Stimulated activated CD8-positive, alpha-beta memory T cell treated with anti-CD3 and anti-CD28 coated beads, Interleukin-12 subunit alpha, Interleukin-12 subunit beta, amount 100 ng/mL, for 1 hour (primary cell): ENCODE measurements around the gene ACTL6B.

Experiments used
- DNase-seq: peaks from one replicate; pipeline ENCODE4 v3.0.0-alpha.2; 2020; ENCODE audit warnings: low read depth

Gene ACTL6B

GRCh38 chr7:100683659-100684533 lies 27.6 kb upstream of the ACTL6B start:
- no peak for DNase-seq

- DNase-seq, result no peak
Measured at GRCh38 chr7:100682991-100683658, 26.9 kb upstream of the ACTL6B start.

- no peak for DNase-seq
Measured at GRCh38 chr7:100682228-100682741, 26.0 kb upstream of the ACTL6B start.

- DNase-seq, result no peak
Measured at GRCh38 chr7:100681491-100682227, 25.4 kb upstream of the ACTL6B start.

GRCh38 chr7:100680576-100681271 lies 24.5 kb upstream of the ACTL6B start:
- DNase-seq, result no peak

DNA sequence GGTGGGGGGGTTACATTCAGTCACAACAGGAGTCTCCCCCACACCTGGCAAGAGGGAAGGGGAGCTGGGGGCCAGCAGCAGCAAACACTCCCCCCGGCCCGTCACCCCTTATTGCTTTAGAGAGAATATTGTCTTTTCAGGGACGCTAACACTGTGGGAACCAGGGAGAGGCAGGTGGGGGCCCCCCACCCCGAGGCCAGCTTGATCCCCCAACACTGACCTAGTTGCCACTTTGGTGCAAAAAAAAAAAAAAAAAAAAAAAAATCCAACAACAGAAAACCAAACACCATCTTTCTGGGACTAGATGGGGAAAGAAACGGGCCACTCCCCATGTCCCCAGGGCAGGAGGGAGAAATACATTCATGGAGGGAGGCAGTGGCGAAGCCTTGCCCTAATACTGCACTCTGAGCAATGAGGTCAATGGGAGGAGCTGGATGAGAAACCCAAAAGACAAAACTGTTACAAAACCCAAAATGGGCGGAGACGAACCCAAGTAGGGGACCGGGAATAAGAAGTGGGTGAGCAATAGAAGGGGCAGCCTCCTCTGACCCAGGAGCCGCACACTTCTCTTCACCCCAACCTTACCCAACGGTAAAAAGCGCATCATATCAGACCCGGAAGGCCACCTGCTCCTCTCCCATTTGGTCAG lies 23.8 kb upstream of the ACTL6B start:
- no peak for DNase-seq

DNA sequence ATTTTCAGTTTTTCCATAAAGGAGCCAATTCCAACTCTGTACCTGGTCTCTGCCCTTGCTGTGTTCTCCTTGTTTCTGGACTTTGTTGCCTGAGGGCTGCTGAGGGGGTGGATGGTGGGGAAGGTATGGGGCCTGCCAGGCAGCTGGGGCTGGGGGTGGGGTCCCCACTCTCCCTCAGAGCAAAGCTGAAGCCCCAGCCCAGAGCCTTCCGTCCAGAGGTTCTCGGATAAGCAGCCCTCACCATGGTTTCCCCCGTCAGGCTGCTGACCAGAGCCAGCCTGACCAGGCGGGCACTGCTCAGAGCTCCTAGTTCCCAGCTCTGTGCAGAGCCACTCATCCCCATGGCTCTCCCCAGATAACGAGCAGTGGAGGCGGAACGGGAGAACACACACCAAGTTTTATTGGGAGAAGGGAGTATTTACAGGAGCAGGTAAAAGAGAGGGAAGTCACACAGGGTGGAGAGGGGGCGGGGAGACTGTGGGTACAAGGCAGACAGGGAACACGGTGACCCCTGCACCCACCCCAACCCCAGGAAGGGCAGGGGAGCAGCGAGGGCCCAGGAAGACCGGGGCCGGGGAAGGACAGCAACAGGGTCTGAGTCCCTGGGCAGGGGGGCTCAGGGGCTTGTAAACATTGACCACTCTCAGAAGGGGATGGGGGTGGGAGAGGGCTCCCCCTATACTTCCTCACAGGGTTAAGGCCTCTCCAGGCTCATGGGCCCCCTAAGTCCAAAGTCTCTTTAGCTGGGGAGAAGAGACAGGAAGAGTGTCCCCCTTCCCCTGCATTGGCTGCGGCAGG lies 23.1 kb upstream of the ACTL6B start:
- DNase-seq, result no peak

DNA sequence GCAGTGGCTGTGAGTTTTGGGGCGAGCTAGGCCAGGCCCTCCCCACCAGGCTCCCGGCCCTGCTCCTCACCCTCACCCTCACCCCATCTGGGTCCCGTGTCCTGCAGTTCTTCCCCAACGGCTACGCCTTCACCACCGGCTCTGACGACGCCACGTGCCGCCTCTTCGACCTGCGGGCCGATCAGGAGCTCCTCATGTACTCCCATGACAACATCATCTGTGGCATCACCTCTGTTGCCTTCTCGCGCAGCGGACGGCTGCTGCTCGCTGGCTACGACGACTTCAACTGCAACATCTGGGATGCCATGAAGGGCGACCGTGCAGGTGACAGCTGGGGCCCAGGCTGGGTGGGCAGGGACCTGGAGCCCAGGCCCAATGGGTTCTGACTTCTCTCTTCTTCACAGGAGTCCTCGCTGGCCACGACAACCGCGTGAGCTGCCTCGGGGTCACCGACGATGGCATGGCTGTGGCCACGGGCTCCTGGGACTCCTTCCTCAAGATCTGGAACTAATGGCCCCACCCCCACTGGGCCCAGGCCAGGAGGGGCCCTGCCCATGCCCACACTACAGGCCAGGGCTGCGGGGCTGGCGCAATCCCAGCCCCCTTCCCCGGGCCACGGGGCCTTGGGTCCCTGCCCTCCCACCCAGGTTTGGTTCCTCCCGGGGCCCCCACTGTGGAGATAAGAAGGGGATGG lies 22.2 kb upstream of the ACTL6B start:
- DNase-seq, result no peak

DNA sequence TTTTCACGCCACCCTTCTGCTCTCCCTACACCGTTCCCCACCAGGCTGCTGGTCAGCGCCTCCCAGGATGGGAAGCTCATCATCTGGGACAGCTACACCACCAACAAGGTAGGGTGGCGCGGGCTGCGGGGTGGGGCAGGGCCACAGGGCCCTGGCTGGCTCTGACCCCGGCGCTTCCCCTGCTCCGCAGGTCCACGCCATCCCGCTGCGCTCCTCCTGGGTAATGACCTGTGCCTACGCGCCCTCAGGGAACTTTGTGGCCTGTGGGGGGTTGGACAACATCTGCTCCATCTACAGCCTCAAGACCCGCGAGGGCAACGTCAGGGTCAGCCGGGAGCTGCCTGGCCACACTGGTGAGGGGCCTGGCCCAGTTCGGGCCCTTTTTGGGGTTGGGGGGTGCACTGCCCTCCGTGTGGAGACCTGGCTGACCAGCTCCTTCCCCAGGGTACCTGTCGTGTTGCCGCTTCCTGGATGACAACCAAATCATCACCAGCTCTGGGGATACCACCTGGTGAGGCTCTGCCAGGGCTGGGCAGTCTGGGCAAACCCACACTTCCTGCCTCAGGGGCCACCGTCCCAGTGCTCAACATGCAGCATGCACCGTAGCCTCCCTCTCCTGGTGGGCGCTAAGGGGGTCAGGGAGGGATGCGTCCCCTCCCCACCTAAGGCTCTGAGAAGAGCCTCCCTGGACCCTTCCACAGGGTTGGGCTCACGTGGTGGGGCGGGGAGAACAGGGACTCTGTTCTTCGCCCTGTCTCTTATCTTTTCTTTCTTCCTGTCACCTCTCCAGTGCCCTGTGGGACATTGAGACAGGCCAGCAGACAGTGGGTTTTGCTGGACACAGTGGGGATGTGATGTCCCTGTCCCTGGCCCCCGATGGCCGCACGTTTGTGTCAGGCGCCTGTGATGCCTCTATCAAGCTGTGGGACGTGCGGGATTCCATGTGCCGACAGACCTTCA lies 21.3 kb upstream of the ACTL6B start:
- DNase-seq, result no peak

DNA sequence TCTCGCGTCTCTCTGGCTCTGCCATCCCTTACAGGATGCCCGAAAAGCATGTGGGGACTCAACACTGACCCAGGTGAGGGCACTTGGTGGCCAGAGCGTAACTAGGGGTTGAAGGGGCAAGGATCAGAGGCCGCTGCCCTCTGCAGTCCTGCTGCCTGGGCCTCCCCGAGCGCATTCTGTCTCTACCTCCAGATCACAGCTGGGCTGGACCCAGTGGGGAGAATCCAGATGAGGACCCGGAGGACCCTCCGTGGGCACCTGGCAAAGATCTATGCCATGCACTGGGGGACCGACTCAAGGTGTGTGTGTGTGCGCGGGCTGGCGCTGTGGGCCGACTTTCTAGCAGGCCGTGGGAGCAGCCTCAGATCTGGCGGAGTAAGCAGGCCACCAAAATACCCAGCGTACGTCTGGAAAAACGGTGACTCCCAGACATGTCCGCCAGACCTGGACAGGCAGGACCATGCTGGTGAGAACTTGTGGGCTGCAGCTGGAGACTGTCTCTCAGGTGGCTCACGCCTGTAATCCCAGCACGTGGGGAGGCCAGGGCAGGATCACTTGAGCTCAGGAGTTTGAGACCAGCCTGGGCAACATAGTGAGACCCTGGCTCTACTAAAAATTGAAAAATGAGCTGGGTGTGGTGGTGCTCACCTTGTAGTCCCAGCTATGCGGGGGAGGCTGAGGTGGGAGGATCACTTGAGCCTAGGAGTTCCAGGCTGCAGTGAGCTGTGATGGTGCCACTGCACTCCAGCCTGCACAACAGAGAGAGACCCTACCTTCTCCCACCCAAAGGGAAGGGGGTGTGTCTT lies 20.5 kb upstream of the ACTL6B start:
- no peak for DNase-seq

- peak; percentile 73 for DNase-seq
Measured at GRCh38 chr7:100675581-100676350, 19.5 kb upstream of the ACTL6B start.

GRCh38 chr7:100675105-100675451 lies 18.8 kb upstream of the ACTL6B start:
- no peak for DNase-seq

DNA sequence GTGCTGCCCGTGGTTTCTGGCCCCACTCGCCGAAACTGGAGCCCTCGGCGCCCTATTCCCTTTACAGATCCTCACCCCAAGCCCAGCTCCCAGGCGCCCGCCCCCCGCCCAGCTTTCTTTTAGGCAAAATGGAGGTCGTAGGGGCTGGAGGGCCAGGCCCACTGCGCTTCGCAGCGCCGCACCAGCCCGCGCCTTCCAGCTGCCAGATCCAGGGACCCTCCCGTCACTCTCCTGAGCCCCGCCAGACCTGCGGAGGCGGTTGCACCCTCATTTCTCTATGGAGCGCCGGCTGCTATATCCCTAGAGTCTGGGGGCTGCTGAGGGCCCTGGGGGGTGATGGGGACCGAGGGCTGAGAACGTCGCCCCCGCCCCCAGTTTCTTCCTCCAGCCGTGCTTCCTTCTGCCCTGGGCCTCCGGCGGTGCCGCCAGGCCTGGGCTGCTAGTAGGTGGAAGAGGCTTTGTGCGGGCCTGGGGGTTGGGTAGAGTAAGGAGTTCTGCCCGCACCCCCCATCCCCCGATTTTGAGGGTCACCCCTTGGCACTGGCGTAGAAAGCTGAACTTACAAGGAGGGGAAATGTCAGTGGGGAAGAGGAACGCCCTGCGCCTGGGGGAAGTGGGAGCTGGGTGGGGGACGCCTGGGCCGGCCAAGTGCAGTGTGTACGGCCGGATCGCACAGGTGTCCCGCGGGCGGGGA lies 18.3 kb upstream of the ACTL6B start:
- no peak for DNase-seq

DNA sequence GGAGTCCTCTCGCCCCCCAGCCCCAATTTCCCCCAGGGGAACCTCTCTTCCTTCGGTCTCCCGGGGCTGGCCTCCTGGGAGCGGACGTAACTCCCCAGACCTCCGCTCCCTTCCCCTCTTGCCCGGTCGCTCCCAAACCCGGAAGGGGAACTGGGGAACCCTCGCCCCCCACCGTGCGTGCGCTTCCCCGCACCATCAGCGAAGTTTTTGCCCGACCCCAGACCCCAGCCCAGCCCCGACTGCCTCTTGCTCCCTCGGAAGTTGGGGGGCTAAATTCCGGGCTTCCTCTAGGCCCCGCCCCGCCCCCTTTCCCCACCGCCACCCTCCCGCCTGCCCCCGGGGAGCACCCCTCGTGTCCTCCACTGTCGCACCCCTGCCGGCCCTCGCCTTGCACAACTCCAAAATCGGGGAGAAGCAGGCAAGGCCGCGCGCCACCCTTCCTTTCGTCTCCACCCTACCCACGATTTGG lies 17.7 kb upstream of the ACTL6B start:
- no peak for DNase-seq

GRCh38 chr7:100673302-100673941 lies 17.2 kb upstream of the ACTL6B start, which contains the start of gene GNB2:
GNB2 (plus strand) TSS chr7:100673740; CDS start chr7:100676266, 2,526 bp downstream.
- DNase-seq, result peak; percentile 96
